Uterus (tissue), 4 donors: ENCODE results near the gene SPDYE8. TPM values are rescaled to one million over a fixed set of nuclear protein-coding genes. Genes with fewer than 3 reads are reported as not detected.
"Not testable (repeated sequence)": the region's sequence is repeated elsewhere in the genome, so short reads cannot be mapped to it uniquely, and the experiment has no call there.

Source experiments
- DNase-seq, 2 donors: peaks; one replicate each; pipeline ENCODE4 v3.0.0-alpha.2; 2019 to 2020
- H3K27ac ChIP-seq, 2 donors: fragments of 200-600 bp; sonication (generic); 1 replicate in 1 of 2; 2 replicates in 1 of 2; pipeline ENCODE4 v1.5.1; 2016 to 2018
- H3K27me3 ChIP-seq, 2 donors: fragments of 200-600 bp; sonication (generic); one replicate each; pipeline ENCODE4 v1.5.1; 2018 to 2019; ENCODE audit warnings: control low read depth in 1 of 2
- H3K36me3 ChIP-seq, 2 donors: fragments of 200-600 bp; sonication (generic); one replicate each; pipeline ENCODE4 v1.5.1; 2019; ENCODE audit warnings: control low read depth in 1 of 2
- H3K4me1 ChIP-seq, 2 donors: fragments of 200-600 bp; sonication (generic); one replicate each; pipeline ENCODE4 v1.5.1; 2018 to 2019; ENCODE audit warnings: control low read depth in 1 of 2
- H3K4me3 ChIP-seq, 2 donors: fragments of 200-600 bp; sonication (generic); 1 replicate in 1 of 2; 2 replicates in 1 of 2; pipeline ENCODE4 v1.5.1; 2018 to 2019; ENCODE audit warnings: mild to moderate bottlenecking in 1 of 2
- H3K9me3 ChIP-seq, 2 donors: fragments of 200-600 bp; sonication (generic); one replicate each; pipeline ENCODE4 v1.5.1; 2019; ENCODE audit warnings: control low read depth in 1 of 2
- intact Hi-C: fragments of 100-400 bp; cut with DNase I; formaldehyde crosslinking; loops from one replicate; pipeline ENCODE4 v1.15.1; 2023; ENCODE audit warnings: low total_unique reads
- small RNA-seq: library from RNA; depleted of rRNA; stranded (forward); fragments of <200 nt; gene quantifications from one replicate; pipeline ENCODE3, GENCODE V24; 2016
- total RNA-seq, 4 donors: library from RNA; depleted of rRNA in 3 of 4; stranded (reverse); fragments of >200 nt in 3 of 4; gene quantifications; one replicate each; pipeline versions ENCODE4 v1.1.0 to v1.2.4, GENCODE V29; 2014 to 2023
- donor health status: DM: yes; HTN: yes; CAD: no.

Gene SPDYE8
- total RNA-seq, 4 donors from 2014 or later: 0.14 TPM; not detected in 3

GRCh38 chr7:72974781-72975180 lies 54.8 kb downstream of the SPDYE8 start:
- H3K4me3 ChIP-seq, H3K27me3 ChIP-seq, H3K4me1 ChIP-seq, intact Hi-C loops, H3K36me3 ChIP-seq, H3K9me3 ChIP-seq, DNase-seq, H3K27ac ChIP-seq: not testable (repeated sequence)

DNA sequence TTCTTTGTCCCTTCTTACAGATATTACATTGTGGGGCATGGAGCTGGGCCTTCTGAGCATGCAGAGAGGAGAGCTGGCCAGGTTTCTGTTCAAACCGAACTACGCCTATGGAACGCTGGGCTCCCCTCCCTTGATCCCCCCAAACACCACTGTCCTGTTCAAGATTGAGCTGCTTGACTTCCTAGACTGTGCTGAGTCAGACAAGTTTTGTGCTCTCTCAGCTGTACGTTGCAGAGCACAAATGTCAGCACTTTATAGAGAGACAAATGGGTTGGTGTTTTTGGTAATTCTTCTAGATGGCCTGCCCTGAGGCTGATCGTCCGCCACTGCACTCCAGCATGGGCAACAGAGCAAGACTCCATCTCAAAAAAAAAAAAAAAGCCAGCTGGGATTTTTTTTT lies 58.1 kb downstream of the SPDYE8 start:
- intact Hi-C loops, DNase-seq, H3K27me3 ChIP-seq, H3K4me1 ChIP-seq, H3K9me3 ChIP-seq, H3K27ac ChIP-seq, H3K36me3 ChIP-seq, H3K4me3 ChIP-seq: not testable (repeated sequence)

Small RNAs within 50 kb of the gene (small RNA-seq; reads per million reads assigned to genes)
- not detected for gene RF00019

Other genes starting within 250 kb of the SPDYE8 start
- gene TYW1B, start 201.6 kb downstream of the SPDYE8 start, total RNA-seq: 10 to 100 TPM in 2 of 4 donors, 1 to 10 TPM in 2; 2.8 to 20.0 (median 10.1) TPM
- 10 to 100 TPM in 2 of 4 donors, 1 to 10 TPM in 2; 5.3 to 42.9 (median 10.3) TPM for gene POM121, start 104.7 kb downstream of the SPDYE8 start, total RNA-seq
- gene TRIM74, start 60.3 kb downstream of the SPDYE8 start, total RNA-seq: 1 to 10 TPM in 2 of 4 donors, not detected in 2; 1.7 to 2.9 TPM
- under 1 TPM in 1 of 4 donors, not detected in 3; 0.14 TPM for gene SPDYE11, start 28.1 kb upstream of the SPDYE8 start, total RNA-seq
- under 1 TPM in 1 of 4 donors, not detected in 3; 0.14 TPM for gene SPDYE9, start 56.3 kb upstream of the SPDYE8 start, total RNA-seq